Activated T-cell treated with anti-CD3 and anti-CD28 coated beads for 4 hours (primary cell): ENCODE results near the gene STEAP3.

Experiments used
- DNase-seq: peaks from one replicate; pipeline ENCODE4 v3.0.0-alpha.2; 2020

STEAP3 gene

DNA sequence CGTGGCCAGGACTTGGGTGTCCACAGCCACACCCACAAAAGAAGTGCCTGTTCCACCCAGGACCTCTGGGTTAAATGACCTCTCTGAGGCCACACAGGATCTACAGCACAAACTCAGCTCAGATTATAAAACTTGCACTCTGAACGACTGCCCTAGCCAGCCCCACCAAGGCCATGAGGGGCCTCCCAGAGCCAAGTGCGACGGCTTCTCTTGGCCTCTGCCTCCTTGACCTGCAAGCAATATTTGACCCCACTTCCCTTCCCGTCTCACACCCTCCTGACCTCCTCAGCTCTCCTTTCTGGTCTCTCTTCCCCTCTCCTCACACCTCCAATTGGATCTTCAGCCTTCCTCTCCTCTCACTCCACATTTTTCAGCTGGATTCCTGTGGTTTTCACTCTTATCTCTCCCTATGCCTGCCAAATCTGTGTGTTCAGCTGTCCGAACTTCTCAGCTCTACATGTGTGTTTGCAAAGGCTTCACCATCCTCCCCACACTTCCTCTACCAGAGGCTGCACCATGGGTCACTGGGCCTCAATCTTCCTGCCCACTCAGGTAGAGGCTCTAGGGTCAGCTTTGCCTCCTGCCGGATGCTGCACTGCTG lies 25.3 kb upstream of the STEAP3 start:
- no peak for DNase-seq

GRCh38 chr2:119201815-119202214 lies 21.8 kb upstream of the STEAP3 start:
- no peak for DNase-seq

DNA sequence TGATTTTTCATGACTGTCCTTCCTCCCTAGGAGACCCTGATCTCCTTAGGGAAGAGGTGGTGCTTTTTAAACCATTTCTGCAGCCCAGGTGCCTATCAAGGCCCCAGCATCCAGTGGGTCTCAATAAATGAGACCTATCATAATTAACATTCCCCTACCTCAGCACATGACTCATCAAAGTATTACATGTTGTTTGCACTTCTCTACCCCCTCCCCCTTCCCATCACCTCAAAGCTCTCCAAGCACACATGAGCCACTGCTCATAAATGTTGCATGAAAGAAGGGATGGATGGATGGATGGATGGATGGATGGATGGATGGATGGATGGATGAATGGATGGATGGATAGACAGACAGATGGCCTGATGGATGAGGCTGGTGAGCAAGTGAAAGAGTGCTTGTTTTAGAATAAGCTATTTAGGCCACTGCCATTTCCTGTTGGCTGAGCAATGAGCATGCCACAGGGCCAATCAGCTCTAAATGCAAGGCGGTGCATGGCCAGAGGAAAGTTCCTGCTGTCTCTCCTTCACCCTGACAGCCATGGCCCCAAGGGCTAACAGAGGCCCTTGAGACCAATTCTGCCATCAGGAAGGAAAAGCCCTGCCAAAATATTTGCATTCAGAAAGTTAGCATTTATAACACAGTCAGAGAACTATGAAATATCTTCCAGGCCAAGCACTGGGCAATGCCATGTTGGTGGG lies 20.9 kb upstream of the STEAP3 start:
- DNase-seq: no peak

- DNase-seq: no peak
These were observed 19.1 kb upstream of the STEAP3 start for GRCh38 chr2:119204525-119204924.

DNA sequence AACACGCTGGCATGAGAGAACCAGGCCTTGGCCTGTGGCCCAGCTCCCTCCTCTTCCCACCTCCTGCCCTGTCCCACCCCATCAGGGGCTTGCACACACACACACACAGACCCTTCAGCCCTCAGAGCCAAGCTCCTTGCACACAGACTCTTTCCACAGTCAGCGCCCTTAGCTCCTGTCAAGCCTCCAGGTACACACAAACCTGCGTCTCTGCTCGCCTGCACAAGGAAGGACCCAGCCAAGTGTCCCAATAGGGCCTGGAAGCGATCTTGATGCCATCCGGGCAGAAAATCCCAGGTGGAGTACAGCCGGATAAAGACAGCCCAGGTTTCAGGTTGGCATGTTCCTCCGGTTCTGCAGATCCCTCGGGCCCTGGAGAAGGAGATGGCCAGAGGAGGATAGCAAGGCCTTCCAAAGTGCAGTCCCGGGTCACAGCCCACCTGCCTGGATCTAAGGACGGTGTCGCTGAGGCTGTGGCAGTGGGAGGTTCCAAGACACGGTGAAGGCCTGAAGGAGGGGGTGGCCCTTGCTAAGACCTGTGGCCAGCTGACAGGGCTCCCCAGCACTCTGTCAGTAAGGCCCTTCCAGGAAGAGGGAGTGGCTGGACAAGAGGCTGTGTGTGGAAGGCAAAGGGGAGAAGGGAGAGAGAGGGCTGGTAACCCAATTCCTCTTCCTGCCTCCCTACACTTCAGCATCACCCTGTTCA lies 18.5 kb upstream of the STEAP3 start:
- DNase-seq: no peak

- DNase-seq: no peak
These were observed 17.4 kb upstream of the STEAP3 start for GRCh38 chr2:119206201-119206600.

GRCh38 chr2:119207447-119207846 lies 16.2 kb upstream of the STEAP3 start:
- no peak for DNase-seq

GRCh38 chr2:119208791-119209203 lies 14.8 kb upstream of the STEAP3 start:
- no peak for DNase-seq

DNA sequence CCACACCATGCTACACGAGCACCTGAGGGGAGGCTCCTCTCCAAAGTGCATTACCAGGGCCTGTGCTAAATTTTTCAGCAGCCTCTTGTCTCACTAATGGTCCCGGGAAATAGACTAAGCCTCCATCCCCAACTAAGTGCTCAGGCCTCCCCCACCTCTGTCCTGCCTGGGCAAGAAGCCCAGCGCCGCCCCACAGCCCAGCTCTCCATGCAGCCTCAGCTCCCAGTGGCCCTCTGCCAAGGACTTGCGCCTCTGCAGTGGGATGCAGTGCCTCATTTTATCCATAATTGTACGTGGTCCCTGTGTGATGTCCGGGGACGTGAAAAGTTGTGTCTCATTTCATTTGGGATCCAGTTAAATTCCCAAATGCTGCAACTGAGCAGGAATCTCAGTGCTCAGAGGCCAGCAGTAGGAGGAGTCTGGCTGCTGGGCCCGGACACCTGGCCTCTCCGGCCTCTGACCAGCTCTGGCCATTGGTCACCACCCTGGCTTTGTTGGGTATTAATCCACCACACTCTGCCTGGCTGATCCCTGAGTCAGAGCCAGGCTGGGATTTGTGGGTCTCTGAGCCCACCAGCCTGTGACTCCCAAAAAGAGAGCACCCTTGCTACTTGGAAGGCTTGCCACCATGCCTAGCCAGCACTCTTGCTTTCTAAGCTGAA lies 11.4 kb upstream of the STEAP3 start:
- DNase-seq: no peak

DNA sequence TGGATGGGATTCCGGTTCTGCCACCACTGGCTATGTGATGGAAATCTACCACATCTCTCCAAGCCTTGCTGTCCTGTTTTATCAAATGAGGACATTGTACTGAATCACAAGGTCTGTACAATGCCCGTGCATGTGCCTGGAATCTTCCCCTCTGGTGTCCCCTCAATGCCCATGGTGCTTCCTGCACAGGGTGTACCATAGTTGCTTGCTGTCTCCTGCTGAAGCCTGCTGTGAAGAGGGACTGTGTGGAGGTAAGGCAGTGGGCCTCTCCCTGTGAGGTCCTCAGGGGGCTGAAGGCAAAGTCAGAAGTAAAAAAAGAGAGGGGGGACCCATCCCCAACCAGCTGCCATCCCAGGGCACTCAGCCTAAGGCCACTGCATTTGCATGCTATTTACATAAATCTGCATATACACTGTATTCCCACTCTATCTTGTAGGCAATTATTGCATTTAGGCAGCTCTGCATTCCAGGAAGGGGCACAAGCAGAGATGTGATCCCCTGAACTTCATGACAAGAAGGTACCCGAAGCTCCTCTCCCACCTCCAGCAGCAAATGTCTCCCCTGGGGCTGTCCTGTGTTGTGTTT lies 9.1 kb upstream of the STEAP3 start:
- no peak for DNase-seq

DNA sequence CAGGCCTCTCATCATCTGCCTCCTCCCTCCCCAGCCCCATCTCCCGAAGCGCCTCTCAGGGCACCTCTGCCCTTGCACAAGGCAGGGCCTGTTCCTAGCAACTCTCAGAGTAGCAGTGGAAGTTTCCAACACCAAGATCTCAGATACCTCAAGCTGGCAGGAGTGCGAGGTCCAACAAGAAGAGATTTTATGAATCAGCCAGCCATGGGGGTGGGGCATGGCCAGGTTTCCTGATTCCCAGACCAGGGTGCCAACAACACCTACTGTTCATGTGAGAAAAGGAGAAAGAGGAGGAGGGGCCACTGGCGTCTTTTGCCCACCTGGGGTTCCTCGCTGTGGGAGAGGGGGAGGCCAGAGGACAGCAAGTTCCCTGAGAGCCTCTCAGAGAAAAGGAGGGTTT lies 6.6 kb upstream of the STEAP3 start:
- DNase-seq: no peak

GRCh38 chr2:119218478-119219064 lies 5.1 kb upstream of the STEAP3 start:
- no peak for DNase-seq

DNA sequence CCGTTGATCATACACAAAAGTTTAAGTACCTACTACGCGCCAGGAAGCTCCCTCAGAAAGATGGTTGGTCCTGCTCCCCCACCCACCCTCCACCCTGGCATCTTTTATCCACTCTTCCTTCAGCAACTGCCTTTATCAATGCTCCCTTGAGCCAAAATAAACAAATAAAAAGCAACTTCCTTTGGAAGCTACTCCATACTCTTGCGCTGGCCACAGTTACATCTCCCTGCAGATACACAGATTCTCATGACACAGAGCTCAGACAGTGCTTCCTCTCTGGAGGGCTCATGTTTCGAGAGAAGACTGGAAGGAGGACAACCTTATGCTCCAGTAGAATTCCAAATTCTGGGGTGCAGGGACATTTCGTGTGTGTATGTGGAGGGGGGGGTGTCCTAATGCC lies 3.8 kb upstream of the STEAP3 start:
- no peak for DNase-seq

DNA sequence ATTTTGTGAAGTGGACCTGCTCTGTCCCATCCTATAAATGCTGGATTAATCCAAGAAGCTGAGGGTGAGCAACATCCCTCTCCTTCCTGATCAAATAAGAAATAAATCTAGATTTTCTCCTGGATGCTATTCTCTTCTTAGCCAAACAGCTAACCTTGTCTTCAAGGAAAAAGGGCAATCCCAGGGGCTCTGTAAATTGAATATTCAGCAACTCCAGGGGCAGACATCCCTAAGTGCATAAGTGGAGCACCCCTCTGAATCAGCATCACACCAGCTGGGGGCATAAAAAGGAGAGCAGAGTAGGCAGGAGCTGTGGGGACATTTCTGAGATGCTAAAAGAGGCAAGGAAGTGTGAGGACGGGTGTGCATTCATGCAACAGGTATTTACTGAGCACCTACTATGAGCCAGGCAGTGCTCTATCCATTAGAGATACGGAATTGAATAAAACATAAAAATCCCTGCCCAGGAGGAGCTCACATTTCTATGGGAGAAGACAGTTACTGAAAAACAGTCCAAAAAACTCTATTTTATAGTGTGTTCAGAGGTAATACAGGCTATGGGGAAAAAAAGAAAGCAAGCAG lies 2.8 kb upstream of the STEAP3 start:
- DNase-seq: no peak

DNA sequence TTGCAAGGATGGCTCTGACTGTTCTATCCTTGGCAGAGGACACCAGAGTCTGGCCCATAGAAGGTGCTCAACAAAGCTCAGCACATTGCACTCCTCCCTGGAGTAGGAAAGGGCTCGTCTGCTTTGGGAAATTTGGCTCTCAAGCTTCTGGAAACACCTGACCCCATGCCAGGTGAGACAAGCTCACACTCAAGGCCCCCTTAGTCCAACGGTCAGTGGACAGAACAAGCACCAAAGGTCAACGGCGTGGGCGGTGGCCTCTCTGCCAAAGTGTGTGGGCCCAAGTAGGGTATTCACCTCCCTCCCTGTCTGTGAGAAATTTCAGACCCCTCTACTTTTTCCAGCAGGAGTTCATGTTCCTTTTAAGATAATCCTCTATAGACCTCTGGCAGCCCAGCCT lies 2.0 kb upstream of the STEAP3 start:
- no peak for DNase-seq

- no peak for DNase-seq
These were observed 1.4 kb upstream of the STEAP3 start for GRCh38 chr2:119222213-119222612.

DNA sequence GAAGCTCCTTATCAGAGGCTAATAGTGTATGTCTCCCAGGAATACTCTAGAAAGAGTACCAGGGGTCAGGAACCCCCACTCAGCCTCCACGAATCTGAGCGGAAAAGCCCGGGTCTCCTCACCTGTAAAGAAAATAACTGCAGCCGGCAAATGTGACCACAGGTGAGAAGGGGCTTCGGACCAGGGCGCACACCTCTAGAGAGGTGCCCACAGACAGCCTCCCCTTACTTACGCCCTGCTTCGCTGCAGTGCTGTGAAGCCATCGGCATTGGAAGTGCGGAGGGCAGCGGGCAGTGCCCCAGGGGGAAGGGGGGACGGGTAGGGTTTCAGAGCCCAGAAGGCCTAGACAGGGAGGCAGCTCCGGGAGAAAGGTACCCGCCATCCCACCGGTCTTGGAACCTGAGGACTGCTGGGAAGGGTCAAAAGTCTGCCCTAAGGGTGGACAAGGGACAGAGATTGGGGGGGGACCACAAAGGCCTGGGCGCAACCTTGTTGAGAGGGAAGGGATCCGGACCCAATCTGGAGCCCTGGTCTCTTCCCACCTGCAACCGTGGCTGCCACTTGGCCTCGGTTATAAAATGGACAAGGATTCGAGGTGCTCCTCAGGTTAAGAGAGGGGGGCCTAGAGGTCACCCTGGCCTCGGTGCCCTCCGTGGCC lies 642 bp upstream of the STEAP3 start:
- no peak for DNase-seq

- no peak for DNase-seq
These were observed 914 bp downstream of the STEAP3 start for GRCh38 chr2:119224391-119225104.

DNA sequence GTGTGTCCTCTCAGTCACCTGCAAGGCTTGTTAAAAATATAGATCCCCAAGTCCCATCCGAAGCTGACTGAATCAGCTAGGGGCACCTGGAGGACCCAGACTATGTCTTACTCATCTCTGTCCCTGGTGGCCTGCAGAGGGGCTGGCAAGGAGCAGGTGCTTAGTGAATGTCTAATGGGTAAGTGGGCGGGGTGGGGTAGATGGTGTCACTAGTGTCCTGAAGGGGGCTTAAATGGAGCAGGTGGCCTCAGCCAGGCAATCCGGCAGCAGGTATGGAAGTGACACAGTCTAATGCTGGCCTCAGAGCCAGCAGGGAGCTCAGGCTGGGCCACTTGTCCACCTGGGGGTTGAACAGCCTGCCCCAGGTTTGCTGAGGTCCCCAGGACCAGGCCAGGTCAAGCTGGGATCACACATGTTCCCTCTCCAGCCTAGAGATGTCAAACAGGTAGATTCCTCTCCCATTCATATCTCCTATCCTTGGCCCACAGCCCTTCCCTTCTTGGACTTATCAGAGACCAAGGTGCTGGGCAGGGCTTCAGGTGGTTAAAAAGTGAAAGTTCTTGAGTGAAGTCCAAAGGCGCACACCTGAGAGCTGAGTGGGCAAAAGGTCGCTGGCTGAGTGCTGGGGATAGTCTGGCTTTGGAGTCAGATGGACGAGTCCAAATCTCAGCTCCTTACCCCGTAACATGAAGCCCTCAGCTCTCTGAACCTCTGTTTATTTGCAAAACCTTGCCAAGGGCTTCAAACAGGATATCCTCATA lies 1.7 kb downstream of the STEAP3 start:
- no peak for DNase-seq

- DNase-seq: no peak
These were observed 2.3 kb downstream of the STEAP3 start for GRCh38 chr2:119225926-119226325.

GRCh38 chr2:119227346-119227745 lies 3.7 kb downstream of the STEAP3 start:
- DNase-seq: no peak
